H4 (cell line): ENCODE data around the gene GRK5. TPM values are rescaled to one million over a fixed set of nuclear protein-coding genes. Genes with fewer than 3 reads are reported as not detected.
"Not testable (repeated sequence)": the region's sequence is repeated elsewhere in the genome, so short reads cannot be mapped to it uniquely, and the experiment has no call there.

ENCODE experiments used
- DNase-seq: peaks from one replicate; pipeline ENCODE4 v3.0.0-alpha.2; 2015; ENCODE audit warnings: low spot score
- total RNA-seq: library from RNA; depleted of rRNA; stranded (reverse); fragments of >200 nt; shearing (Covaris generic); gene quantifications from 2 replicates; pipeline ENCODE4 v1.2.3, GENCODE V29; 2014

GRK5 gene
- total RNA-seq, 1 experiment from 2014 or later: 9.9 TPM

DNA sequence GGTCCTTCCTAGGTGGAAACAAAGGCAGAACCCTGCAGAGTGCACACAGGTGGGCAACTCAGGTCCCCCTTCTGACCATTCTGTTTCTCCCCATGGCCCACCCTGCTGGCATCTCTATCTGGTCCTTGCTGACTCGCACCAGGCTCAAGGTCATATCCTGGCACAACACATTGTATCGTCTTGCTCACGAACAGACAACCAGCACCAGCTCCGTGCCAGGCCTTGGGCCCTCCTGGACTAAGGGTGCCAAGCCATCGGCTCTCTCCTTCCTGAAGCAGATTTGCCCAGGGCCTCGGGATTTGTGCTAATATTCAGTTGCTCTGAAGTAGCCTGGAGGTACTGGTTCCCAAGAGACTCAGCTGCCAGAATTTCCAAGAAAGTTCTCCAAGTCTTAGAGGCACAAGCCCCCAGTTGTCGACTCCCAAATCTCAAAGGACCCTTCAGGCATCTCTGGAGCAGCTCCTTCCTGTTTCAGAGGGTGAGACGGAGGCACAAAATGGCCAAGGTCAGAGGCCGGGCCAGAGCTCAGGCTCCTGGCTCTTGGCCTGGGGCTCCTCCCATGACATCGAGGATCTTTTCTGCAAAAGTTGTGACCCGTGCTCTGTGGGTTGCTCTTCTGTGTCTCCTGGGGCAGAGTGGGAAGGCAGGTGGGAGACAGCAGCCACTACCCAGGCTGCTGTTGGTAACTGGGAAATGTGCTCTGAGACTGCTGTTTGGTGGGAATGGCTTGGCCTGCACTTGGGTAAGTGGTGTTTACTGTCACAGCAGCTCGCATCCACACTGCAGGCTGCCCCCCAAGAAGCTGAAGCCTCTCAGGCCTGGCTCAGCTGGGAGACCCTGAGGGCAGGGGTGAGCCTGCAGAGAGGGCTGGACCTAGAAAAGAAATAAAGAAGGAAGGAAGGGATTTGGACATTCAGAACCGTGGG is 213.8 kb downstream of the GRK5 start:
- no peak for DNase-seq

DNA sequence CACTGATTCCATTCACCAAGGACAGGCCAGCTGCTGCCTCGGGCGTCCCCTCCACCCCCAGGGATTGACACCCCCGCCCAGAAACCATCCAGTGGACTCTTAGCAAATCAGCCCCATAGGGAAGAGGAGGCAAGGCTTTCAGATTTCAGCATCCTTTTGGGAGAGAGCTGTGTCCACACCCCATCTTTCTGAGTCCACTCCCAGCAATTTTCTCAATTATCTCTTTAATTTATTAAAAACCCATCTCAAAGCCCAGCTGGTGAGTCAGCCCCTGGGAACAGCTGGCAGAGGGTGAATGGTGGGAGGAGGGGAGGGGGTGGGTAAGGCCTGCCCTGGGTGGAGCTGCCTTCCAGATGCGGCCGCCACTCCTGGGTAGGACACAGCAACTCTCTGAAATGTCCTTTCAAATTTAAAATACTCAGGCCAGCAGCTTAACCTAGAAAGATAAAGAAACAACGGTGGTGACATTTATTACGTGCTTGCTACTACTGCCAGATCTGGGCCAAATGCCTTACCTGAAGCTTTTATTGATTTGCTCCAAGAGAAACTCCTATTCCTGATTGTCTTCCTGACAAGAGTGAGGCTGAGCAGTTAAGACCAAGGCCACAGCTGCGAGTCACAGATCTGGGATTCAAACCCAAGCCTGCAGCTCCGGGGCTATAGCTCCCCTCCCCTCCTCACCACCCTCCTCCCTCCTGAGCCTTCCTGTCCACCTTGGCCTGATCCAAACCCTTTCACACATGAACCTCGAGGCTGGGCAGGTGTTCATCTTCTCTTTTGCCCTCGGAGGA is 214.7 kb downstream of the GRK5 start:
- no peak for DNase-seq

DNA sequence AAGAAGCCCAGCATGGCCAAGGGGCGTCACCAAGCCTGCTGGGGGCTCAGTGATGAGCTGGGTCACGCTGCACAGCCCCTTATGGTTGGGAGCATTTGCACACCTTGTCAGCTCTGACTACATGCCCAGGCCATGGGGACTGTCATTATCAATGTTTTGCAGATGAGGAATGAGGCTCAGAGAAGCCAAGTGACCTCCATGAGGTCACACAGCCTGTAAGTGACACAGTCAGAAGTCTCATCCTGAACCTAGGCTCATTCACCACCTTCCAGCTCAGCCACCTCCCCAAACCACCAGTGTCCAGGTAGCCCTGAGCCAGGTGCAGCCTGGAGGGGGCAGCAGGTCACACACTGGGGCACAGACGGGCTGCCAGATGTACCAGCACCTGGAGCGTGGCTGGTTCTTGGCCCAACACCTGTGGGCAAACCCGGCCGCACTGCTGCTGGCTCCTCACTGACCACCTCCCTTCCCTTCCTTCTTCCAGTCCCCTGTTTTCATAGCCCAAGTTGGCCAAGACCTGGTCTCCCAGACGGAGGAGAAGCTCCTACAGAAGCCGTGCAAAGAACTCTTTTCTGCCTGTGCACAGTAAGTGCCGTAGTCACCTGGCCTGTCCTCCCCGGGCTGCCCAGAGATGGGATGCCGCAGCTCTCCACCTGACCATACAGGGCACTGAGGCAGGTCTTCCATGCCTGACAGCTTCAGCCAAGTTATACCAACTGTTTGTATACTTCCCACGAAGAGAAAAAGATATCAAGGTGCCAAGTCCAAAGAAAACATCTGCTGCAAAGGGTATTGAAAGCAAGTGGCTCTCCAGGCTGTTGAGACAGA is 215.5 kb downstream of the GRK5 start:
- no peak for DNase-seq

DNA sequence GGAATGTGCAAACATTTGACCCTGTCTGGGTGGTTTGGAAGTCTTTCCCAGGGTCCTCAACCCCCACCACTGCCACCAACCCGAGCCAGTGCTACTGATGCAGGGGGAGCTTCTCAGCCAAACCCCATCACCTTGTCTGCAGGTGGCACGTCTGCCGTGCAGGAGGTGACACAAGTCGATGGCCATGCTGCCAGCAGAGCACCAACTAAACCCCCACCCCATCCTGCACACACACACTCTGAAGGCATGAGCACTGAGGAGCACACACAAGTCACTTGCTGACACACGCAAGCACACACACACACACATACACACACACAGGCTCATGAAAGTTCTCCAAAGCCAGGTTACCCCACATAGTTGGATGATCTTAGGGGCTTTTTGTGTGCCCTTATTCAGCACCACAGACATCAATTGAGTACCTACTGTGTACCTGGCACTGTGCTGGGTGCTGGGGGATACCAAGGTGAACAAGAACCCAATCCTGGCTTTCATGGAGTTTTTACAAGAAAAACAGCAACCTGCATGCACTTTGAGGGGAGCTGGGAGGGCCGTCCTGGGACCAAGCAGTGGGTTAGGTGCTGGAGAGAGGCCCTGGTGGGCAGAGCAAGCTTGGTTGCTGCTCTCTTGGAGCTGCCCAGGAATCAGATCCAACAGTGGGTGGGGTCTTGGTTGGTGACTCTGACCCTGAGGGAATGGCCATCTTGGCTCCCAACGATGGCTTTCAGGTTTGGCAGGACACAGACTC is 216.3 kb downstream of the GRK5 start:
- DNase-seq: no peak

DNA sequence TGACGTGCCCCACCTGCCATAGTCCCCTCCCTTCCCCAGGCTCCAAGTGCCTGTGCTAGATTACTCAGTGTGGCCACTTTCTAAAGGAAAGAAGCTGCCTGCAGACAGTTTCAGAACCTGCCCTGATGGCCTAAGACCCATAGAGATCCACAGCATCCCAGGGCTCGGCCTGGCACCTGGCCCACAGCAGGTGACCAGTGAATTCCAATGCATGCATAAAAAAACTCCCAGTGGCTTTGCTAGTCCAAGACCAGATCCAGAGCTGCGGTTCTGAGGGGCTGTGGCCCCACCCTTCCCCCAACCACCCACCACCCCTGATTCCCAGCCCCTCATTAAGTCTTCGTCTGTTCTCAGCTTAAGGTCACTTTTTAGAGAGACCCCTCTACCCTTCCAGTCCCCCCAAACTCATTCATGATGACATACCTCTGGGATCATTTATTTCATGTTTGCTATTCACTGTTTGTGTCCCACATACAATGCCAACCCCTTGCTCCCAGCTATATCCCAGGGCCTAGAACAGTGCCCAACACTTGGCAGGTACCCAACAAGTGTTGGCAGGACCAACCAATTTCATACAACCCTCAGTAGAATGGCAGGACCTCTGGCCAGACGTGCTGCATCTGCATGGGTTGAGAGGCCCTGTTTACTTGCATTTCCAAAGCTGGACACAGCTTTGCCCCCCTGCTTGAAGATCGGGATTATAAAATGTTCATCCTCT is 217.0 kb downstream of the GRK5 start:
- DNase-seq: no peak

DNA sequence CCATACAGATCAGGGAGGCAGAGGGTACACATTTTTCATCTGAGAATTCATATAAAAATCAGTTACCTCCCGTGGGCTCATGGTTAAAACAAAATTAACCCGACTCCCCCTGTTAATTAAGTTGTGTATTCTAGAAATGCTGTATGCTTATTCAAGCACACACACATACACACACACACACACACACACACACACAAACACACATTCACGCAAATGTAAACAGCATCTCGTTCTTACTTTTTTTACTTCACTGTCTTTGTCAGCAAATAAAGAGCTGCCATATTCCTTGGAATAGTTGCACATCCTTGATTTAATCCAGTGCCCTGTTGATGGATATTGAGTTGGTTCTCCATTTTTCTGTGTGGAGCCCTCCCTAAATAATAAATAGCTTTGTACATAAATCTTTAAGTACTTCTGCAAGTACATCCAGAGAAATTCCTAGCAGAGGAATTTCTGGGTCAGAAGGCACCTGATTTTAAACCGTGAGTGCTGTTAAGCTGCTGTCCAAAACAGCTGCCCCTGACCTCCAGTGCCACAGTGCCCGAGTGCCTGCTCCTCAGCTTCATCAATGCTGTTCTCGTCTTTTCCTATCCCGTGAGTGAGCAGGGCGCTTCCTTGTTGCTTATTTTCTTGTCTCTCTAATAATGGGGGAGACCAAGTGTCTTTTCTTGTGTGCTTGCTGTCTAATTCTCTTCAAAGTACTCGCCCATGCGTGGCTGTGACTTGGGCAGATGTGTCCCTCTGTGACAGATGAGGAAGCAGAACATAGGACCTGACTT is 217.9 kb downstream of the GRK5 start:
- DNase-seq: no peak

DNA sequence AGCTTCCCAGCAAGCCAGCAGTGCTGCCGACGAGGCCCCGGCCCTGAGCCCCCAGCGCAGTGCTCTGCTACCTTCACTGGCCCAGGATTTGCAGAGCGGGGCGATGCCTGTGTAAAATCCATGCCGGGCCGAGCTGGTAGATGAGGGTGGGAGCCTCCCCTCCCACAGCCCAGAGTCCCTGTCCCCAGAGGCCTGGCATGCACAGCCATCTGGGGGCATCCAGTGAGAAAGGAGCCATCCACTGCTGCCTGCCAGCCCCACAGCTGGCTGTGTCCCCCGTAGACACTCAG is 218.5 kb downstream of the GRK5 start:
- DNase-seq: no peak

DNA sequence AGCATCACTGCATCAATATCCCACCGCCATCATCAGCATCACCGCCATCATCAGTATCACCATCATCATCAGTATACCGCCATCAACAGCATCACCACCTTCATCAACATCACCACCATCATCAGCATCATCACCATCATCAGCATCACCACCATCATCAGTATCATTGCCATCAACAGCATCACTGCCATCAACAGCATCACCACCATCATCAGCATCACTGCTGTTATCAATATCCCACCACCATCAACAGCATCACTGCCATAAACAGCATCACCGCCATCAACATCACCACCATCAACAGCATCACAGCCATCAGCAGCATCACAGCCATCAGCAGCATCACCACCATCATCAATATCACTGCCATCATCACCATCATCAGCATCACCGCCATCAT is 219.3 kb downstream of the GRK5 start:
- no peak for DNase-seq

DNA sequence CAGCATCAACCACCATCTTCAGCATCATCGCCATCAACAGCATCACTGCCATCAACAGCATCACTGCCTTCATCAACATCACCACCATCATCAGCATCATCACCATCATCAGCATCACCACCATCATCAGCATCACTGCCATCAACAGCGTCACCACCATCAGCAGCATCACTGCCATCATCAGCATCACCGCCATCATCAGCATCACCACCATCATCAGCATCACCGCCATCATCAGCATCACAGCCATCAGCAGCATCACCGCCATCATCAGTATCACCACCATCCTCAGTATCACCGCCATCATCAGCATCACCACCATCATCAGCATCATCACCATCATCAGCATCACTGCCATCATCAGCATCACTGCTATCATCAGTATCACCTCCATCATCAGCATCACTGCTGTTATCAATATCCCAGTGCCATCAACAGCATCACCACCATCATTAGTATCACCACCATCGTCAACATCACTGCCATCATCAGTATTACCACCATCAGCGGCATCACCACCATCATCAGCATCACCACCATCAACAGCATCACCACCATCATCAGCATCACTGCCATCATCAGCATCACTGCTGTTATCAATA is 220.0 kb downstream of the GRK5 start:
- no peak for DNase-seq

DNA sequence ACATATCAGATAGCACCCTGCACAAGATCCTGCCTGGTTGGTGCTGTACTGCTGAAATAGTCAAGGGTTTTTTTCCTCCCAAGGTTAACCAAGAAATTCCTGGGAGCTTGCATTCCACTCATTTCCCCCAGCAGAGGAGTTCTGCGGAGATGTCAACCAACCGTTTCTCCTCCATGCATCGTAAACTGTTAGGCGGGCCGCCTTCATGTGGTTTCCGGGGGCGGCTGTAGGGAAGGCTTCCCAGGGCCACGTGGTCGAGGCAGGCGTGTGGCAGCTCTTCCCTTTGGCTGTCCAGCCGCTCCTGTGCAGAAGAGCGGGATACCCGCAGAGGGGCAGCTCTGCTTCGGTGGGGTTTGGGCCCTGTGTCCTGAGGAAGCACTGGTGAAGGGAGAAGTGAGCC is 221.4 kb downstream of the GRK5 start:
- DNase-seq: peak; percentile 58

DNA sequence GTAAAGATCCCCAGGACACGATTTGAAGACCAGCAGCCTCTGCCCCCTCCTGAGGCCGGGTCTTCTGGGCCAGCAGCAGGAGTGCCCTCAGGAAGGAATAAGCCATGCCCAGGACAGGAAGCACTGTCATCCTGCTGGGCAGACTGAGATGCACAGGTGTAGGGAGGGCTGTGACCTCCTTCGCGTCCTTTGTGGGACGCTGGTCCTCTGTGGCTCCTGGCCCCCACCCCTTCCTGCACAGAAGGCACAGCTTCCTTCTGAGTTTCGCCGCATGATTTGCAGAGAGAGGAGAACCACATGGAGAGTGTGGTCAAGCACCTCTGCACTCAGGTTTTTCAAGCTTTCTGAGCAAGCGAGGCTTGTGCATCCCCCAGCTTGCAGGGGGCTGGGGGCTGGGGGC is 222.4 kb downstream of the GRK5 start:
- no peak for DNase-seq

DNA sequence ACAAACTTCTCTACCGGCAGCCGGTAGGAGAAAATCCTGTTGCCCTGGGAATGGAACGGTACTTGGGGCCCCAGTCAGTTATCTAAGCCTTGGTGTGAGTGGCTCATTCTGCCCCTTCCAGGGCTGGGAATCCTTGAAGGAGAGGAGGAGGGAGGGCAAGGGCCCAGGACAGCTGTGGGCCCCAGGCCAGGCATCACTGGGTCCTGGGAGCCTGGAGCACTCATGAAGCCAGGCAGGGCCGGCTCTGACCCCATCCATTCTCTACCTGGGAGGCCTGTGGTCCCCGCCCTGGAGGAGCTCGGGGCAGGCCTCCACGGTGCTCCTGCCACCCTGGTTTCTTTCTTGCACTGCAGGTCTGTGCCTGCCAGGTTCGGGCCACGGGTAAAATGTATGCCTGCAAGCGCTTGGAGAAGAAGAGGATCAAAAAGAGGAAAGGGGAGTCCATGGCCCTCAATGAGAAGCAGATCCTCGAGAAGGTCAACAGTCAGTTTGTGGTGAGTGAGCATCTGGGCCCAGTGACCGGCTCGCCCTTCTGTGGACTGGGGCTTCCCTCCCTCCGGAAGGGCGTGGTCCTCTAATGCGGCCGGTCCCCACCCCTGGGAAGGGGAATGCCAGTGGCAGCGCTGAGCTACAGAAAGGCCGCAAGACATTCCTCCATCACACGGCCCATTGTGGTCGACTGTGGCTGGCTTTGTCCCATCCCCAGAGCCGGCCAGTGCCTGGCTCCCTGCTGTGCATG is 223.8 kb downstream of the GRK5 start:
- DNase-seq: no peak

DNA sequence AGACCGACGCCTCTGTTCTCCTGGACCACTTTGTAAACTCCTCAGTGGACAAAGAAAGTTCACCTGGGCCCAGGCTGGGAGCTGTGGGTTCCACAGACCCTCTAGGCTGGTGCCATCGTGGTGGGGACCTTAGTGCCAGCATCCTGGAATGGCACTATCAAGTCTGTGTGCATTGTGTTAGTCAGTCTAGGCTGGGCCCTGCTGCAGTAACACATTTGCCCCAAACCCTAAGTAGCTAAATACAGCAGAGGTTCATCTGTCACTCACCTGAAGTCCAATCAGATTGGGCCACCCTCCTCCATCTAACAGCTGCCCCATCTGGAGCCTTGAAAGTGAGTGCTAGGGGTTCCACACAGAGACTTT is 224.4 kb downstream of the GRK5 start:
- DNase-seq: no peak

DNA sequence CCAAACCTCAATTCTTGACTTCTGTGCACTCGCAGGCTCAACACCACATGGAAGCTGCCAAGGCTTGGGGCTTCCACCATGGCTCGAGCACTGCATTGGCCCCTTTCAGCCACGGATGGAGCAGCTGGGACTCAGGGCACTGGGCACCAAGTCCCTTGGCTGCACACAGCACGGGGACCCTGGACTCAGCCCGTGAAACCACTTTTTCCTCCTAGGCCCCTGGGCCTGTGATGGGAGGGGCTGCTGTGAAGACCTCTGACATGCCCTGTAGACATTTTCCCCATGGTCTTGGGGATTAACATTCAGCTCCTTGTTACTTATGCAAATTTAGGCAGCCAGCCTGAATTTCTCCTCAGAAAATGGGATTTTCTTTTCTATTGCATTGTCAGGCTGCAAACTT is 227.6 kb downstream of the GRK5 start:
- not testable (repeated sequence) for DNase-seq

DNA sequence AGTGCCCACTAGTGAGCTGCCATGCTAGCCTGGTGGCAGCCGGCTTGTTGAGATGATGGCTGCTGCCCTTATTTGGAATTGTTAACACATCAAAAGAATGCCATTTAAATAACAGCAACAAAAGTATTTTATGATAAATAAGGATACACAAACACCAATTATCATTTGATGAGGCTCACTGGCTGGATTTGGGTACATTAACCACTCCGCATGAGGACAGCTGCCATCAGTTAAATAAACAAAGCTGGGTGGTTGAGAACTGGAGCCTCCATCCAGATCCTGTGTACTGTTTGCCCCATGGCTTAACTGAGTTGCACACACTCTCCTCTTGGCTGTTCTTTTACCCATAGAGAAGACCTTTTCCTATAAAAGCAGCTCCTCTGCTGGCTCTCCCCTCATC is 231.3 kb downstream of the GRK5 start:
- DNase-seq: no peak

DNA sequence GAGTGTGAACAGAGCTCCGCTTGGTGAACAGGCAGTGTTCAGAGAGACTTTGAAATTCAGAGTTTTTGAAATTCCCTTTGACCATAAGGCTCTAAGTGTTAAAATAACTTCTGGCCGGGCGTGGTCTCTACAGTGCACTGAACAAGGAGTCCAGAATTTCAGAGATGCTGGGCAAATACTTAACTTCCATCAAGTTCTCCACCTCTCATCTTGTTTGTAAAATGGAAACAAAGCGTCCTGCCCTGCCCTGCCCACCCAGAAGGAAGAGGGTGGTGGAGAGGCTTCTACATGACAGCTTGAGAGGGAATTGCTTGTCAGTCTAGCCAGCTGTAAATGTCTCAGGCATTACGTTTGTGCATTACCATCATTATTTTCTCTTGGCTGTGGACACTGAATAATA is 232.6 kb downstream of the GRK5 start:
- no peak for DNase-seq

DNA sequence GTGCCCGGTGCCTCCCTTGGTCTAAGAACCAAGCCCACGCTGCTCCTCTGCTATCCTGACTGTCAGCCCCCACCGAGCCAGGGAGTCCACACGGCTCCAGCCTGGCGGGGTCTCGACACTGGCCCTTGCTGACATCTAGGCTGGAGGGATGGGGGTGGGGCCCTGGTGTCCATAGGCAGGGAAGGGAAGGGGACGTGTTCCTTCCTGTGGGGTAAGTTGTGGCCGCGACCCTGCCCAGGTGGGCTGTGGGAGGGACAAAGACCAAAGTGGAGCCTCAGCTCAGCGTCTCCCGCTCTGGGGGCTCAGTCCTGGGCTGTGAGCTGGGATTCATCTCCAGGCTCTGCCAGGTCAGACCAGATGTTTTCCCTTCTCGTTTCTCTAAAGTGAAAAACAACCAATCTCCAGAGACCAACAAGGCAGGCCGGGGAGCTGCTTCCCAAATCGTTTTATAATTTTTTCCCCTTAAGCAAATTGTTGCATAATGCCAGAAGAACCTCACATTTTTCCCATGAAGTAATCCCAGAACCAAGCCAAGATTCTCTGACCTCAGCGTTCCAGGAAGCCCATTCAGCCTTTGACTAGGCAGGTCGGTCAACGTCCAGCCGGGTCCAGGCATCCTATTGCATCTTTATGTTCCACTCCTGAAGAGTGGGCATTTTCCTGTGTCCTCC is 233.9 kb downstream of the GRK5 start:
- DNase-seq: no peak

DNA sequence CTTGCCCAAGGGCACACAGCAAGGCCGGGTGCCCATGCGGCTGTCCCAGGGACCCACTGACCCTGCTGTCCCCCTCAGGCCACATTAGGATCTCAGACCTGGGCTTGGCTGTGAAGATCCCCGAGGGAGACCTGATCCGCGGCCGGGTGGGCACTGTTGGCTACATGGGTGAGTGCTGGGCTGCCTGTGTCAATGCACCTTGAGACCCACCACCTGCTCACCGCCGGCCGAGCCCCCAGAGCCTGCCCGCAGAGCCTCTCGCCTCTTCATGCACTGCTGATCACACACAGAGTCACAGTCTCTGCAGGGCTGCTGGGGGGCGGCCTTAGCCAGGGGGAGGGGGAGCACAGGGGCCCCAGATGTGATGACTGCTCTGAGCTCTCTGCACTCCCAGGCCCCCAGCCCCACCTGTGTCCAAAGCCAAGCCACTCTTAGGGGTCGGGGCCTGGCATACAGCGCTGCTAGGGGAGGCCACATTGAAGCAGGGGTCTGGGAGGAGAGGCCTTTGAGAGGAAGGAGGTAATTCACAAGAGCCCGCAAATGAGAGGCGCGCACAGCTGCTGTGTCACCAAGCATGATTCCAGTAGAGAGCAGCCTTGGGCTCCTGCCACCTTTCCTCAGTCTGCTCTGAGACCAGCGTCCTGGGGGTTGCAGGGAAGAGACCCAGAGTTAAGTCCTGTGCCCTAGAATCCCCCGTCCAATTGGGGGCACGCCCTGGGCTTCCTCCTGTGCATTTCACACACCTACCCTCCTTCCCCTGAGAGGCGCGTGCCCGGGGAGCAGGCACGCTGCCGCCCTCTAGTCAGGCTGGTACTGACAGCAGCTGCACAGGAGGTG is 234.8 kb downstream of the GRK5 start:
- DNase-seq: no peak
